GM19099 (cell line): ENCODE data around the gene SLC25A13.

Experiments used
- POLR2A ChIP-seq: IDR thresholded peaks from 3 replicates; pipeline ENCODE4 v1.6.1; 2011; ENCODE audit warnings: low read depth; ENCODE audit not compliant: insufficient read length; ENCODE audit errors: extremely low read depth

SLC25A13 gene

DNA sequence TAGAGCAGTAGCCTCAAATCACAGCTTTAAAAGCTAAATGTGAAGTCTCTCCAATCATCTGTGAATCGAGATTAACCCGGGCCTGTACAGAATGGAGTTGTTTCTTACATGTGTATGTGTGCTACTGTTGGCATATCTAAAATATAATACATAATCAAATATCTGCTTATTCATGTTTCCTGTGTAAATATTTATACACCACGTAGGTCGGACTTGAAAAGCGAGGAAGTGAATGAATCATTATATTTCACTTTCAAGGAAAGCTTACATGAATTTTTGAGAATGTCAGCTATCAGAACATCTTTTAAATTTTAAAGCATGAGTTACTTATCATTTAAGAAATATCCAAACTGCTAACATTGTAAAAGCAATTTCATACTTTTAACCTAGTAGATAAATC is 233.3 kb downstream of the SLC25A13 start:
- TF ChIP-seq POLR2A, result no peak

DNA sequence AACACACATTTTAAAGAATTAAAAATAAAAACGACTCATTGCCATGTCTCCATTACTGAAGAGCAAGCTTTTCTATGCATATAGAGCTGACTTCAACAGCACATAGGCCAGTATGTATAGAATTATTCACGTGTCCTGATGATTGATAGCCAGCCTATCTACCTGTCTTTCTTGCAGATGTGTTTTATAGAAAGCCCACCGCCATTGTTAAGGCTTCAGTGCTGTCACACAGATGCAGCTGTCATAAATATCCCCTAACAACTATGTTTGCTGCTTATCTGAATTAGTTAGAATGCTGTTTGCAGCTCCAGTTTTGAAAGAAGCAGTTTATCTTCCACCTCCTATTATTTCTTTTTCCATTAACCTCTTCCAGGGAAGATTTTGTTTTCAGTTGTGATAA is 235.9 kb downstream of the SLC25A13 start:
- no peak for TF ChIP-seq POLR2A

DNA sequence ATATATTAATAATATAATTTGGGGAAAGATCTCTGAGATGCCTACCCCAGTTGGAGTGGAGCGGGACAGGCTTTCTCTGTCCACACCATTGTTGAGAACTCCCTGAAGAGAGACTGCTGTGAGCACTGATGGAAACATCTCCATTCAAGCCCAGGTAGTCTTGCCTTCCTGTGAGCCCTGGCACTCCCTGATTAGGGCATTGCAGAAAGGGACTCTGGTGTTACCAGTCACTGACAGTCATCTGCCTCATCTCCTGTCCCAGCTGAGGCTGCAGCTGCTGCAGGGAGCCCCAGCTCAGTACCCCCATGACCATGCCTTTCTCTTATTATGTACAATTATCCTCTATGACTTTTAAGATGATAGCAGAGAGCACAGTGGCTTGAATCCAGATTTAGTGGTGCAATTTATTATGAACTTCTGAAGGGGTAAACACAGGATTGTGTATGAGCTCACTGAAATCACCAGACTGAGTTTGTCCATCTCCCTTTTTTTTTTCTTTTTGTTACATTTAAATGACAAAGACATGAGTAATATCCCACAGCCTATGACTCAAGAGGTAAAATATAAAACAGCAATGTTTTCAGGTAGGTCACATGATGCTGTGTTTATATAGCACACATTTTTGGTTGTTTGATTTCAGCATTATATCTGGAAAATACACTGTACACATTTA is 236.9 kb downstream of the SLC25A13 start:
- no peak for TF ChIP-seq POLR2A

DNA sequence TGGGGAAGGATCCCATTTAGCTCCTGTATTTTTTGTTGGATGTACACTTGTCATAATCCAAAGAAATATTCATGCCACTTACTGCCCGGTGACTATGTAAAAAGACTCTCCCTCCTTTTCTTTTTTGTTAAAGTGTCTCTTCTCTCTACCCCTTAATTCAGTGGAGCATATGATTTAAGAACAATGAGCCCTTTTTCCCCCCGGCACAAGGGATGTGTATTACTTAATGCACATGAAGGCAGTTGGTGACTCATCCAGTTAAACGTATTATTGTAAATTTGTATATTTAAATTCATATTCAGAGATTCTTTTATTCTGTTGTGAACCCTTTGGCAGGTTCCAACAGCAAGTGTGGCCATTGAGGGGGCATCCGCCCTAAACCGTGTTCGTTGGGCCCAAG is 241.9 kb downstream of the SLC25A13 start:
- no peak for TF ChIP-seq POLR2A

DNA sequence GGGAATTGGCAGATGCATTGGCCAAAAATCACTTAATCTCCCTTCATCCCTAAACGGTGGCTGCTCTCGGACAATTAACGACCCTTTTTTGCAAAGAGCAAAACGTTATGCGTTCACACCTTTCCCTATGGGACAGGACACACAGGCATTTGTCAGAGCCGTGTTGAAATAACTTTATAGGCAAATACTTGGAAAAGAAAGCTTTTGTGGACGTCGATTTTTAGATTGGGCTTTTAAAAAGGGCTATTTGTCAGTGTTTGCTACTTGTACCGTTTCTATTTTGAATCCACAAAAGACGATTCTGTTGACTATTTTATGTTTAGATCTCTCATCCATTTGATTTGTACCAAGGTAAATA is 245.6 kb downstream of the SLC25A13 start:
- TF ChIP-seq POLR2A, result no peak

DNA sequence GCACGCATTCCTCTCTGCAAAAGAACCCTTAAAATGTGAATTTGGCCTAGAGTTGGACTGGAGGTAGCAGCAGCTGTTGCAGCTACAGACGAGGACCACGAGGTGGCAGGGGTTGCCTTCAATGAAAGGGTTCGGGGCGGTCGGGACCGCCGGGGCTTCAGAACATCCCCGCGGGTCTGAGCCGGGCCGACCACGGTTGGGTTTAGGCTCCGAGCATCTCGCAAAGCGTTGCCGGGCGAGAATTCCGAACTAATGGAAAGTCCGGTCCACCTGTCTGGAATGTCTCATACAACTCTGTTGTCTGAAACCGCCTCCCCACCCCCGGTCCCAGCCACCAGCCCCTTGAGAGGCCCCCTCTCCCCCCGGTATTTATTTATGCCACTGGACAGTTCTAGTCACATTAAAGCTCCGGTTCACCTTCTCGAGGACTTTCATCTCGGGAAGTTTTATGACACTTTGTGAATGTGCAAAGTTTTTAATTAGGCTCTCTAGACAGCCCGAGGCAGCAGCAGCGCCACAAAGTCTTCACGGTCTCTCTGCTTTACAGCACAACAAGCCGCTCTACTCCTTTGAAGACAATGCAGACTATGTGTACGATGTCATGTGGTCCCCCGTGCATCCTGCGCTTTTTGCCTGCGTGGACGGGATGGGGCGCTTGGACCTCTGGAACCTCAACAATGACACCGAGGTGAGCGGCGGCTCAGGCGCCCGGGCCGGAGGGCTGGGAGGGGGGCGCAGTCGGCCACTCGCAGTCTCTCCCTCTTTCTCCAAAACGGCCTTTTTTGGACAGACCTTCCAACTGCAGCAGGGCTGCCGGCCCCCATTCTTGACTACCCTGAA is 246.2 kb downstream of the SLC25A13 start:
- no peak for TF ChIP-seq POLR2A

DNA sequence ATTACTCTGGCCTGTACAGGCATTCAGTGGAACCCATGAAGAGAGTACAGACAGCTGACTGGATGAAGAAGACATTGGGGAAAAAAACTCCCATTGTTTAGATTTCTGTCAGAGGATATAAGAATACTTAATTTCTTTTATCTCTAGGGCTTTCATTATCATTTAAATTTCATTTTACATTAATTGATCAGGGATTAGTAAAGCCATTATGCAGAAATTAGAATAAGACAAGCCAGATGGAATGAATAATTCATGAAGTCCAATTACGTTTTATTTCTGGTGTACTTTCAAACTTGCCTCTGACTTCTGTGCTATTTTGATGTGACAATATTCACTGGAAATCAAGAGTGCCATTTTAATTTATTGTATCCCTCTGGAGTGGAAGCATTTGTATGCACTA is 247.0 kb downstream of the SLC25A13 start:
- TF ChIP-seq POLR2A, result no peak
